Measurements from ENCODE around the gene FNBP1.

FNBP1 gene

GRCh38 chr9:129849901-129850300, 193.1 kb downstream of the FNBP1 start:
- DNase-seq, result no peak

DNA sequence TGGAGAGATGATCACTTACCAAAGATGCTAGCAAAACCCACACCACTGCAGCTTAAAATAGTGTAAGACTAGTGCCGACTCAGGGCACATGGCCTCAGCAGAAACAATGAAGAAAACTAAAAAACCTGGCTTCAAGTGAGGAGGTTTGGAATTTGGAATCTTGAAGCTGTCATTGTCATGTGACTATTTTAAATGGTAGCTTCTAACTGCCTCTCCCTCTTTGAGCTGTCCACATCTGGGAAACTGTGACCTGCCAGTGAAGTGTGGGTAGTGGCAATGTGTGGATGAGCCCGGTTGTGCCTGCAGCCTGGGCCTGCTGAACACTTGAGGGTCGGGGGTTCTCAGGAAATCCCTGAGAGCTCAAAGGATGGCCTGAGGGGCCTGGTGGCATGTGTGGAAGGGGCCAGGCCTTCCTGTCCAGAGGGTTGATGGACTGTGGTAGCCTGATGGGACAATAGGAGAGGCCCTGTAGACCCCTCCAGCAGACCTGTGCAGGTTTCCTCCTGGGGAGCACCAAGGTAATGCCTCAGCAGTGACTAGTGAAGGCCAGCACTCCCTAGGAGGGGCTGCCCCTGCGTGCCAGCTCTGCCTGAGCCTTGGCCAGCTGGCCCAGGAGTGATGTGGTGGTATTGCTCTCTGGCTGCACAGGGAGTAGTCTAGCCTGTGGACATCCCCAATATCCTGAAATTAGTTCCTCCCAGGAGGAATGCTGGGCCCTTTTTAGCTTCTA, 194.1 kb downstream of the FNBP1 start:
- no peak for DNase-seq

DNA sequence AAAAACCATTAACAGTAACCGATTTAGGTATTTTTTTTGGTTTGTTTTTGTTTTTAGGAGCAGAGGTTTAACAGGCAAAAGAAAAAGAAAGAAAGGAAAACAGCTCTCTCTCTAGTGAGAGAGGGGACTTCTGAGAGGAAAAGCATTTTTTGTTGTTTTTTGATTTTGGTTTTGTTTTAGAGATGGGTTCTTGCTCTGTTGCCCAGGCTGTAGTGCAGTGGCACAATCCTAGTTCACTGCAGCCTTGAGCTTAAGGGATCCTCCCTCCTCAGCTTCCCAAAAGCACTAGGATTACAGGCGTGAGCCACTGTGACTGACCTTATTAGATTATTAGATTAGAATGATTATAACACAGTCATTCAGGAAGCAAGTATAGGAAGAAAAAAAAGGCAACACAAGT, 197.6 kb downstream of the FNBP1 start:
- no peak for DNase-seq

GRCh38 chr9:129841071-129841470, 201.9 kb downstream of the FNBP1 start:
- DNase-seq, result no peak

- DNase-seq, result no peak
Observed at GRCh38 chr9:129840034-129840433, 203.0 kb downstream of the FNBP1 start.

DNA sequence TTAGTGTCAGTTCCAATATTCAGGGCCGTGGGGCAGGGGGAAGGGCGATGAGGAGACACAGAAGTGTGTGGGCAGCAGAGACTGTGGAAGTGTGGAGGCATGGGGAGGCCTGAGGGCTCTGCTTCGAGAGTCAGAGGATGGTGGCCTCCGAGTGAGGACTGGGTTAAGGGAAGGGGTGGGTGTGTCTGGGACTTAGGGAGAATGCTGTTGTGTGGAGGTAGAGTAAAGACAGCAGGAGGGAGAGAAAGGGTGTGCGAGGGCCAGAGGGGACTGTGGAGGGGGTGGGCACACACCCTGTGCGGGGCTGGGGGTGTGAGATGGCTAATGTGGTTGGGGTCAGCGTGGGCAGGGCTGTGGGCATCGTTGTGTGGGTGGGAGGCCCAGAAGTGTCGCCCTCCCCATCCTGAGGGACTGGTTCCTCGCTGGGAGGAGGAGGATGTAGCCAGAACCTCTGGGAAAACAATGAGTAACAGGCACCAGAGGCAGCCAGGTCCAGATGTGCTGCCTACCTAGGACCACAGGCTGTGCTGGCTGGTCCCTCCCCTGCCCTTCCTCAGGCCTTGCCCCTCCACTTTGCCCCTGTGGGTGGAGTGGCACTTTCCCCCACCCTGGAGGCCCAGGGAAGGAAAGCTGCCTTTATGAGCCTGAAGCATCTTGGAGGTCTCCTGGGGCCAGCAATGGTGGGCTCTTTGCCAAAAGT, 203.5 kb downstream of the FNBP1 start:
- DNase-seq, result no peak

- DNase-seq, result no peak
Observed at GRCh38 chr9:129838707-129839259, 204.2 kb downstream of the FNBP1 start.

Data from midbrain (tissue), 1 donor.